H1 (cell line): Measurements from ENCODE around the gene LAS1L. TPM values are rescaled to one million over a fixed set of nuclear protein-coding genes. Genes with fewer than 3 reads are reported as not detected.
A peak's percentile ranks its signal among the peaks of the same experiment; 100 is the strongest.

Experiments used
- CTCF ChIA-PET: fragments of 300-600 bp; sonication (Branson Sonifier 250); formaldehyde crosslinking; loops from one replicate; lab custom pipeline; 2021; ENCODE audit not compliant: partially characterized antibody; lab: Charles Lee
- POLR2A ChIA-PET: fragments of 300-600 bp; sonication (Branson Sonifier 250); formaldehyde crosslinking; loops from one replicate; lab custom pipeline; 2021; ENCODE audit warnings: inconsistent platforms; ENCODE audit not compliant: partially characterized antibody; lab: Charles Lee
- DNase-seq, 2 experiments: peaks; one replicate each; pipeline versions ENCODE4 v3.0.0 to v3.0.0-alpha.2; 2010 to 2022; ENCODE audit warnings: low spot score in 2 of 2, low read depth in 1 of 2, mixed read lengths in 1 of 2
- FAIRE-seq: peaks from 2 replicates; lab custom pipeline; 2011; peaks lifted over from hg19 to GRCh38; lab: Jason Lieb, UNC
- H2AFZ ChIP-seq: 2 replicates; pipeline ENCODE4 v1.8.1; 2012; ENCODE audit warnings: low read length, inconsistent platforms
- H2AK5ac ChIP-seq: 2 replicates; pipeline ENCODE4 v1.6.1; 2013; ENCODE audit warnings: low read depth, low read length
- H2BK120ac ChIP-seq: replicated peaks from 2 replicates; pipeline ENCODE3; 2013; ENCODE audit warnings: low read depth, low read length, inconsistent platforms
- H2BK12ac ChIP-seq: 2 replicates; pipeline ENCODE4 v1.6.1; 2013; ENCODE audit warnings: low read depth, low read length
- H2BK15ac ChIP-seq: 2 replicates; pipeline ENCODE4 v1.6.1; 2013; ENCODE audit warnings: low read length
- H2BK20ac ChIP-seq: 2 replicates; pipeline ENCODE4 v1.6.1; 2013; ENCODE audit warnings: low read length
- H2BK5ac ChIP-seq: 2 replicates; pipeline ENCODE4 v1.6.1; 2013; ENCODE audit warnings: low read depth, low read length
- H3K14ac ChIP-seq: 2 replicates; pipeline ENCODE4 v1.6.1; 2013; ENCODE audit warnings: inconsistent platforms; ENCODE audit not compliant: insufficient read length
- H3K18ac ChIP-seq: 2 replicates; pipeline ENCODE4 v1.6.1; 2013; ENCODE audit warnings: low read length; ENCODE audit errors: extremely low read depth
- H3K23ac ChIP-seq: 2 replicates; pipeline ENCODE4 v1.6.1; 2013; ENCODE audit warnings: inconsistent platforms; ENCODE audit not compliant: insufficient read length
- H3K23me2 ChIP-seq: 2 replicates; pipeline ENCODE4 v1.6.1; 2013; ENCODE audit warnings: low read depth, low read length
- H3K27ac ChIP-seq: 2 replicates; pipeline ENCODE4 v1.6.1; 2011; ENCODE audit warnings: low read depth, low read length, inconsistent platforms
- H3K27me3 ChIP-seq, 4 experiments: replicated peaks in 1 of 4; 1 replicate in 1 of 4; 2 replicates in 3 of 4; pipeline versions ENCODE4 v1.6.1 to v1.8.1; 2011 to 2013; ENCODE audit warnings: low read length in 3 of 4, mild to moderate bottlenecking in 3 of 4, inconsistent platforms in 2 of 4, mixed read lengths in 2 of 4, moderate library complexity in 1 of 4; ENCODE audit not compliant: control insufficient read depth in 3 of 4, insufficient read depth in 3 of 4; ENCODE audit errors: extremely low read depth in 1 of 4
- H3K36me3 ChIP-seq, 4 experiments: 2 replicates each; pipeline versions ENCODE4 v1.6.1 to v1.8.1; 2011 to 2013; ENCODE audit warnings: mild to moderate bottlenecking in 4 of 4, low read length in 3 of 4, moderate library complexity in 2 of 4, control low read depth in 1 of 4, inconsistent platforms in 1 of 4; ENCODE audit not compliant: insufficient read depth in 4 of 4, control insufficient read depth in 2 of 4
- H3K4ac ChIP-seq: replicated peaks from 2 replicates; pipeline ENCODE3; 2013; ENCODE audit warnings: low read length, low read depth, mixed read lengths, inconsistent platforms; ENCODE audit not compliant: insufficient read length
- H3K4me1 ChIP-seq, 4 experiments: replicated peaks in 1 of 4; 1 replicate in 1 of 4; 2 replicates in 3 of 4; pipeline versions ENCODE4 v1.6.1 to v1.8.1; 2011 to 2013; ENCODE audit warnings: low read length in 3 of 4, inconsistent platforms in 2 of 4, mixed read lengths in 1 of 4; ENCODE audit not compliant: insufficient read depth in 4 of 4, control insufficient read depth in 3 of 4
- H3K4me2 ChIP-seq, 2 experiments: 2 replicates each; pipeline versions ENCODE4 v1.6.1 to v1.8.1; 2011 to 2013; ENCODE audit warnings: low read depth in 2 of 2, low read length in 2 of 2, control low read depth in 1 of 2, inconsistent platforms in 1 of 2, mild to moderate bottlenecking in 1 of 2; ENCODE audit not compliant: insufficient read depth in 1 of 2
- H3K4me3 ChIP-seq, 4 experiments: fragments of 200-600, 300-600 bp in 1 of 4; sonication (generic), shearing (Covaris generic), sonication (Bioruptor Twin) in 1 of 4; 2 replicates each; pipeline versions ENCODE4 v1.5.1 to v1.8.1; 2011 to 2016; ENCODE audit warnings: low read length in 4 of 4, low read depth in 3 of 4, control low read depth in 2 of 4, inconsistent platforms in 2 of 4, mild to moderate bottlenecking in 2 of 4, mixed read lengths in 1 of 4, moderate library complexity in 1 of 4; ENCODE audit not compliant: insufficient read depth in 2 of 4; ENCODE audit errors: extremely low read depth in 1 of 4
- H3K56ac ChIP-seq: replicated peaks from 2 replicates; pipeline ENCODE3; 2013; ENCODE audit warnings: low read depth, mild to moderate bottlenecking, mixed read lengths, low read length, inconsistent platforms; ENCODE audit not compliant: insufficient read length
- H3K79me1 ChIP-seq: 2 replicates; pipeline ENCODE4 v1.6.1; 2013; ENCODE audit warnings: low read depth, low read length, control low read depth
- H3K79me2 ChIP-seq, 2 experiments: 2 replicates each; pipeline versions ENCODE4 v1.6.1 to v1.8.1; 2012 to 2013; ENCODE audit warnings: low read length in 2 of 2, mild to moderate bottlenecking in 2 of 2, inconsistent platforms in 1 of 2; ENCODE audit not compliant: insufficient read depth in 2 of 2, control insufficient read depth in 1 of 2
- H3K9ac ChIP-seq, 4 experiments: replicated peaks in 1 of 4; 1 replicate in 1 of 4; 2 replicates in 3 of 4; pipeline versions ENCODE4 v1.6.1 to v1.8.1; 2011 to 2013; ENCODE audit warnings: low read depth in 3 of 4, low read length in 3 of 4, control low read depth in 2 of 4, mild to moderate bottlenecking in 2 of 4, moderate library complexity in 2 of 4, inconsistent platforms in 1 of 4; ENCODE audit errors: extremely low read depth in 1 of 4
- H3K9me3 ChIP-seq, 2 experiments: 2 replicates each; pipeline versions ENCODE4 v1.6.1 to v1.8.1; 2012 to 2013; ENCODE audit warnings: mild to moderate bottlenecking in 2 of 2, moderate library complexity in 2 of 2, control low read depth in 1 of 2, inconsistent platforms in 1 of 2, low read depth in 1 of 2, low read length in 1 of 2, mixed read lengths in 1 of 2; ENCODE audit not compliant: insufficient read depth in 2 of 2
- H4K20me1 ChIP-seq, 2 experiments: replicated peaks in 1 of 2; 2 replicates each; pipeline versions ENCODE3 to v1.8.1; 2011 to 2013; ENCODE audit warnings: inconsistent platforms in 2 of 2, low read length in 2 of 2, mild to moderate bottlenecking in 1 of 2; ENCODE audit not compliant: insufficient read depth in 2 of 2, control insufficient read depth in 1 of 2
- H4K5ac ChIP-seq: 2 replicates; pipeline ENCODE4 v1.6.1; 2013; ENCODE audit warnings: low read length, low read depth, mixed read lengths, inconsistent platforms; ENCODE audit not compliant: insufficient read length
- H4K8ac ChIP-seq: 2 replicates; pipeline ENCODE4 v1.8.0; 2013; ENCODE audit warnings: mild to moderate bottlenecking, moderate library complexity, low read length, inconsistent platforms; ENCODE audit not compliant: insufficient read depth; ENCODE audit errors: extremely low read depth
- H4K91ac ChIP-seq: replicated peaks from 2 replicates; pipeline ENCODE3; 2013; ENCODE audit warnings: low read length, mixed read lengths, inconsistent platforms; ENCODE audit not compliant: insufficient read length
- E2F6 ChIP-seq: IDR thresholded peaks from 2 replicates; pipeline ENCODE4 v1.6.1; 2012; ENCODE audit warnings: inconsistent platforms
- EGR1 ChIP-seq: IDR thresholded peaks from 2 replicates; pipeline ENCODE4 v1.6.1; 2011; ENCODE audit warnings: low read depth, low read length, borderline replicate concordance
- GABPA ChIP-seq: IDR thresholded peaks from 2 replicates; pipeline ENCODE4 v1.6.1; 2011; ENCODE audit warnings: mild to moderate bottlenecking, low read length, moderate library complexity, borderline replicate concordance; ENCODE audit not compliant: insufficient read depth
- KDM4A ChIP-seq: IDR thresholded peaks from one replicate; pipeline ENCODE4 v1.7.1; 2012; ENCODE audit warnings: low read depth, mild to moderate bottlenecking, moderate library complexity, low read length, inconsistent platforms; ENCODE audit not compliant: severe bottlenecking
- RAD21 ChIP-seq, 2 experiments: IDR thresholded peaks in 1 of 2; conservative IDR thresholded peaks in 1 of 2; 2 replicates each; pipeline ENCODE4 v1.6.1; 2011; ENCODE audit warnings: low read depth in 2 of 2, low read length in 2 of 2, improper control_type of control experiment in 1 of 2, inconsistent platforms in 1 of 2, mild to moderate bottlenecking in 1 of 2, moderate library complexity in 1 of 2
- TBP ChIP-seq: IDR thresholded peaks from 2 replicates; pipeline ENCODE4 v1.6.1; 2011; ENCODE audit warnings: low read depth, low read length, improper control_type of control experiment
- WGBS, 2 experiments: shearing (Covaris generic) in 1 of 2; methylation state at CpG; one replicate each; pipeline versions ENCODE4 v1.1.6 to v1.1.7; 2013 to 2015; ENCODE audit warnings: low lambda C conversion rate in 2 of 2, mixed read lengths in 2 of 2, inconsistent platforms in 1 of 2, low coverage in 1 of 2, missing lambda C conversion rate in 1 of 2; ENCODE audit not compliant: insufficient replicate concordance in 2 of 2, insufficient coverage in 1 of 2, insufficient read length in 1 of 2; ENCODE audit errors: extremely low coverage in 1 of 2, missing lambda C conversion rate in 1 of 2; 5-methylcytosine and 5-hydroxymethylcytosine counted together
- long read RNA-seq, 2 experiments: library from RNA in 1 of 2; library from capped mRNA in 1 of 2; stranded (forward); transcript quantifications; one replicate each; pipeline ENCODE4 v2.0.0, GENCODE V29; 2021; ENCODE audit warnings: inconsistent platforms in 1 of 2
- polyA minus RNA-seq, 3 experiments: library from RNA; depleted of rRNA, polyadenylated mRNA; stranded (reverse); fragments of >200 nt; gene quantifications; 1 replicate in 2 of 3; 2 replicates in 1 of 3; pipeline ENCODE4 v1.2.3, GENCODE V29; 2011
- polyA plus RNA-seq, 7 experiments: library from polyadenylated mRNA; depleted of rRNA in 3 of 7; stranded (reverse) in 5 of 7; unstranded in 2 of 7; fragments of >200 nt in 5 of 7; fragments of 200-250 nt in 2 of 7; gene quantifications; 1 replicate in 5 of 7; 2 replicates in 1 of 7; 4 replicates in 1 of 7; pipeline versions ENCODE4 v1.2.1 to v1.2.3, GENCODE V29; 2011 to 2013; ENCODE audit warnings: missing spikeins in 2 of 7, mixed read lengths in 2 of 7
- total RNA-seq: library from RNA; stranded (reverse); fragmentation: NEBNext Ultra II Directional; extraction: Animal tissue kit (Norgen Biotek cat#: 25700); gene quantifications from 2 replicates; pipeline ENCODE4 v1.2.1, GENCODE V29; 2021

Gene LAS1L
- total RNA-seq: 61.6 and 65.0 TPM in 2 replicates
- 39.5 and 49.4 TPM in 2 replicates for polyA plus RNA-seq (2011; rRNA removed)
- 70.3 TPM for polyA plus RNA-seq (2011; cell fraction: cytosol; rRNA removed)
- 50.5 TPM for polyA plus RNA-seq (2011; cell fraction: nucleus; rRNA removed)
- polyA plus RNA-seq (2012, experiment 1 of 2): 55.4 to 71.4 TPM (median 69.2 TPM) in 4 replicates
- polyA plus RNA-seq (2012, experiment 2 of 2): 33.5 TPM
- polyA plus RNA-seq (2013, experiment 1 of 2): 30.4 TPM
- 30.8 TPM for polyA plus RNA-seq (2013, experiment 2 of 2)
- polyA minus RNA-seq (2011; rRNA and poly(A)+ RNA removed): 37.3 and 44.5 TPM in 2 replicates
- polyA minus RNA-seq (2011; cell fraction: cytosol; rRNA and poly(A)+ RNA removed): 21.1 TPM
- 27.1 TPM for polyA minus RNA-seq (2011; cell fraction: nucleus; rRNA and poly(A)+ RNA removed)
- long read RNA-seq, experiment 1, partial matches to known transcripts: 47 of 60 reads
- long read RNA-seq, experiment 1, other reads (novel, unspliced or antisense): 13 of 60 reads
- long read RNA-seq, experiment 2, transcript LAS1L-203 (14 exons, 2,439 nt): minor isoform, 6 of 53 reads
- long read RNA-seq, experiment 2, transcript LAS1L-202 (13 exons, 2,386 nt): major isoform, 22 of 53 reads
- long read RNA-seq, experiment 2, partial matches to known transcripts: 13 of 53 reads
- long read RNA-seq, experiment 2, other reads (novel, unspliced or antisense): 11 of 53 reads

- POLR2A ChIA-PET: interaction anchor here (0.6 to 1.5 kb wide), 2 partner anchors 28 to 36 kb away, joined by 3 to 4 read pairs; no protein-coding TSS in a partner anchor
- TF ChIP-seq TBP: peak; percentile 75
- no peak for TF ChIP-seq EGR1
- peak; percentile 97 for TF ChIP-seq GABPA
- no peak for TF ChIP-seq RAD21 (IDR thresholded peaks at IDR 0.05 in 1 of 2, conservative IDR thresholded peaks at IDR 0.05 in 1 of 2; ENCODE audit: low read depth in 2 of 2, low read length in 2 of 2)
- TF ChIP-seq E2F6: peak; percentile 26; the same call in 1 of the 2 replicates
- peak; percentile 53 for TF ChIP-seq KDM4A
Observed at GRCh38 chrX:65534450-65535292, at the start of gene LAS1L. TSS of gene LAS1L (minus strand) at chrX:65534787. CDS start at chrX:65534715, 72 bp downstream.

More at GRCh38 chrX:65534450-65535292, at the start of gene LAS1L:
- Histone ChIP-seq H3K56ac (peak within 1 kb of the TSS; percentile 9), H2BK120ac (no peak within 1 kb of the TSS), H3K4ac (no peak within 1 kb of the TSS), H3K79me2 (peaks cover 12 to 27% of the 10 kb centered on the region in 2 experiments), H3K79me1 (peaks cover 2% of the 10 kb centered on the region), H3K14ac (no peak within 1 kb of the TSS), H2AFZ (peak within 1 kb of the TSS; percentile 97), H3K36me3 (peaks cover 0 to 13% (median 6%) of the 10 kb centered on the region in 4 experiments; a peak in 5 of 8 replicates), H4K8ac (peak within 1 kb of the TSS; percentile 78; the same call in 1 of the 2 replicates), H3K4me1 (peaks cover 0 to 7% (median 0%) of the 10 kb centered on the region in 4 experiments; a peak in 3 of 7 replicates), H2BK12ac (no peak within 1 kb of the TSS), H2BK20ac (no peak within 1 kb of the TSS), H3K9ac (peak within 1 kb of the TSS; percentile 54 to 94 (median 84)), H3K4me3 (peak within 1 kb of the TSS; percentile 68 to 95 (median 86)), H4K20me1 (peaks cover 2 to 3% of the 10 kb centered on the region in 2 experiments), H3K27me3 (no peaks in the 10 kb centered on the region), H4K91ac (peak within 1 kb of the TSS; percentile 41), H3K23me2 (peaks cover 4% of the 10 kb centered on the region; the same call in 1 of the 2 replicates), H2BK5ac (peak within 1 kb of the TSS; percentile 75; the same call in 1 of the 2 replicates), H3K18ac (no peak within 1 kb of the TSS), H3K4me2 (peak within 1 kb of the TSS; percentile 89 to 93), H2AK5ac (no peak within 1 kb of the TSS), H3K27ac (peak within 1 kb of the TSS; percentile 77), H3K9me3 (no peaks in the 10 kb centered on the region), H3K23ac (no peak within 1 kb of the TSS), H2BK15ac (no peak within 1 kb of the TSS), H4K5ac (no peak within 1 kb of the TSS)
- WGBS, 2 experiments: 5% methylated on average over 31 of the region's 50 CpGs; no CpG with 5 or more reads in 1 of the 2 experiments
- FAIRE-seq (peak; percentile 84), DNase-seq (peak; percentile 82 to 88)
- CTCF ChIA-PET: interaction anchor here (0.6 kb wide), 1 partner anchor 143 kb away, joined by 3 read pairs; no protein-coding TSS in a partner anchor
